Uterus (tissue), 2 donors: ENCODE data around the gene PLK4.

Experiments
- POLR2A ChIP-seq, 2 donors: fragments of 450-650 bp; IDR thresholded peaks; one replicate each; pipeline ENCODE4 v1.6.1; 2016; ENCODE audit warnings: antibody characterized with exemption in 2 of 2, mild to moderate bottlenecking in 1 of 2, moderate library complexity in 1 of 2
- TF ChIP-seq, protein P1 (sequence below), 4 experiments: fragments of 200-600 bp in 2 of 4; fragments of 450-650 bp in 2 of 4; sonication (generic) in 2 of 4; IDR thresholded peaks; one replicate each; pipeline ENCODE4 v1.5.1; 2016 to 2019; ENCODE audit warnings: antibody characterized with exemption in 4 of 4, mild to moderate bottlenecking in 2 of 4, moderate library complexity in 1 of 4

DNA sequence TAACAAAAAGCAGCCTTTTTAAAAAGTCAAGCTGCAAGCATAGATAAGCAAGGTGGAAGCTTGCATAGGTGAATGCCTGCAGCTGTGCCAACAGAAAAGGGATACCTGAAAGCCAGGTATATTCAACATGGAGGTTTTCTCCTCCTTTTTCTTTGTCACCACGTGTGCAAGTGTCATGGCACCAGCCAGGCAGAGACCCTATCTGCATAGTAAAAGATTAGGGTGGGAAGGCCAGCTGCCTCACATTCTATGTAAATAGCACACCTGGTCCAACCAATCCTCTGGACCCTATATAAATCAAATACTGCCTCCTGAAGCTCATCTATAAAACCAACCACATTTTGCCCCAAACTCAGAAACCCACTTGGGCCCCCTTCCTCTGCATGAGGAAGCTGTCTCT lies 28.0 kb upstream of the PLK4 start:
- TF ChIP-seq, protein P1, sequence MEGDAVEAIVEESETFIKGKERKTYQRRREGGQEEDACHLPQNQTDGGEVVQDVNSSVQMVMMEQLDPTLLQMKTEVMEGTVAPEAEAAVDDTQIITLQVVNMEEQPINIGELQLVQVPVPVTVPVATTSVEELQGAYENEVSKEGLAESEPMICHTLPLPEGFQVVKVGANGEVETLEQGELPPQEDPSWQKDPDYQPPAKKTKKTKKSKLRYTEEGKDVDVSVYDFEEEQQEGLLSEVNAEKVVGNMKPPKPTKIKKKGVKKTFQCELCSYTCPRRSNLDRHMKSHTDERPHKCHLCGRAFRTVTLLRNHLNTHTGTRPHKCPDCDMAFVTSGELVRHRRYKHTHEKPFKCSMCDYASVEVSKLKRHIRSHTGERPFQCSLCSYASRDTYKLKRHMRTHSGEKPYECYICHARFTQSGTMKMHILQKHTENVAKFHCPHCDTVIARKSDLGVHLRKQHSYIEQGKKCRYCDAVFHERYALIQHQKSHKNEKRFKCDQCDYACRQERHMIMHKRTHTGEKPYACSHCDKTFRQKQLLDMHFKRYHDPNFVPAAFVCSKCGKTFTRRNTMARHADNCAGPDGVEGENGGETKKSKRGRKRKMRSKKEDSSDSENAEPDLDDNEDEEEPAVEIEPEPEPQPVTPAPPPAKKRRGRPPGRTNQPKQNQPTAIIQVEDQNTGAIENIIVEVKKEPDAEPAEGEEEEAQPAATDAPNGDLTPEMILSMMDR (IDR thresholded peaks at IDR 0.05): no peak
- TF ChIP-seq POLR2A (IDR thresholded peaks at IDR 0.05): no peak
